ENCODE measurements around the gene FOXB1.
A peak's percentile ranks its signal among the peaks of the same experiment; 100 is the strongest.

FOXB1 gene

DNA sequence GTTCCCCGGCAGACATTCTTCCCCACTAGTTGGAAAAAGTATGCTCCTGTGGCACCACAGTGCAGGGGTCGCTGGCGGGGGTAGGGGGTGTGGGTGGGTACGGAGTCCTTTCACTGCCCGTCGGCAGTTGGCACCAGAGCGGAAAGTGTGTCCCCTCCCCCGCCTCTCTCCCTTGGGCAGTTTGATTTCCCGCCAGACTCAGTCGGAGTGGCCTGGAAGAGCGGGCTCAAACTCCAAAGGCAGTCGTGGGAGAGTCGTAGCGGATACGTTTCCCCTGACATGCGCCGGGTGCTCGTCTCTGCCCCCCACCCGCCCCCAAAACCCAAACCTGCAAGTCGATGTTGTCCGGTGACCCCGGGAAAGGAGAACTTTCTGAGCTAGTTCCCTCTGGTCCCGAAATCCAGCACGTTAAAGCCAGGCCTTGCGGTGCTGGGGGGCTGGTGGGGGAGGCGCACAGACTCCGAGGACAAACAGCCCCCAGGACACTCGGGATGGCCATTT lies 4.4 kb upstream of the FOXB1 start:
- DNase-seq, result no peak

- DNase-seq, result no peak
These were observed 3.8 kb upstream of the FOXB1 start for GRCh38 chr15:60000113-60000823.

DNA sequence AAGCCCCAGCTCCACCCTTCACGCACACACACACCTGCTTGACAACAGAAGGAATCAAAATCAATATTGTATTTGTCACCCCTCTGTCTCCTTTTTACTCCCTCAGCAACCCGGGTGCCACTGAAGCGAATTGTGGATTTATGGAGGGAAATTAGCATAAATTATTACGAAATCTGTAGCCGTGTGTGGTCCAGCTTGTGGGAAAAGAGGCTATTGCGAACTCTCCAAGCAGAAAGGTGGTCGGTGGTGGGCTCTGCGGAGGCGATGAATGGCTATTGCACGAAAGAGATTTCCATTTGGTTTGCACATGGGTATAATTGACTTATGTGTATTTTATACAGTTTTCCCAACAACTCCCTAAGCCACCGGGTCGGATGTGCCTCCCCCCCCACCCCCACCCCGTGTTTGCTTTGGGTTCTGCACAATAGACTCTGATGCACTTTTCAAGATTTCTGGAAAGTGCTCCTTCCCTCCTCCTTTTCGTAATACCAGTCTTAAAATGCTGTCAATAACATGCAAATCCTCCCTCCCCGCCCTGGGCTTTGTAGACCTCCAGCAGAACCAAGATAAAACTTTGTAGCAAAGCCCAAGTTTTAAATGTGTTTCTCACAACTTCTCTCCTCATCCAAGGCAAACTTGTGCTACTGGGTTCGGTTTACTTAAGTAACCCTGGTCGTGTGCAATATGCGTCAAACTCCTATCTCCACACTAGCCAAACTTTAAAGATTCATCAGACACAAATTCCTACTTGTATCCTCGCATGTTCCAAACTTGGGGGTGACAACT lies 3.1 kb upstream of the FOXB1 start:
- DNase-seq, result no peak

GRCh38 chr15:60001610-60002527 lies 2.2 kb upstream of the FOXB1 start:
- no peak for DNase-seq

GRCh38 chr15:60002528-60003218 lies 1.4 kb upstream of the FOXB1 start:
- no peak for DNase-seq

DNA sequence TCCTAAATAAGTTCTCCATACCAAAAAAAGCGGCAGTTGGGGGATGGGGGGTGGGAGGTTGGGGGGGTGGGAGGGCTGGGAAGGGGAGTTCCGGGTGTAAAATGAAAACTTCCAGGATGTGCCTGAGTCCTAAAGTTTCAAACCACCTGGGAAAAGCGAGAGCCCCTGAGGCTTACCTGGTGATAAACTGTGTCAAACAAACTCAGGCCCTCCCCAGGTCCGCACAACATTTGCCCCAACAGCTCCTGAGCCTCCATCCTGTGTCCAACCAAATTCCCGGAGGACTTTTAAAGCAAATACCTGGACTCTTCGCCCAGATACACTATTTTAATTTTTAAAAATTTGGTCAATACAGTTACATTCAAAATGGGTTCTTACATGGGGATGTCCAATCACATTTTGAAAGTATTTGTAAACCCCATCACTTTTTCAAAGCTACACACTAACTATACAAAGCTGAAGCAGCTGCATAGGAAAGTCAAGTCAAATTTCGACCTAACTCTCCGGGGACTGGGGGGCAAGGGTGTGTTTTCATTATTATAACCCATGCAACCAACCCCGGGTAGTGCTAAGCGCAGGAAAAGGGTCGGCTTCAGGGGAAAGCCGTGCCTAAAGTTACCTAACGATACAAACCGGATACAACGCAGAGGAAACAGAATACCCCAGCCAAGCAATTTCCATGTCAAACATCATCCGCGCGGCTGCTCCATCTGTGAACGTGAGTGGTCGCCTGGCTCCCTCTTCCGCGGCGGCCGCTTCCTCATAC lies 685 bp upstream of the FOXB1 start:
- no peak for DNase-seq

- DNase-seq, result no peak
These were observed 788 bp downstream of the FOXB1 start for GRCh38 chr15:60004846-60005351.

GRCh38 chr15:60005352-60006202 lies 1.5 kb downstream of the FOXB1 start:
- no peak for DNase-seq

DNA sequence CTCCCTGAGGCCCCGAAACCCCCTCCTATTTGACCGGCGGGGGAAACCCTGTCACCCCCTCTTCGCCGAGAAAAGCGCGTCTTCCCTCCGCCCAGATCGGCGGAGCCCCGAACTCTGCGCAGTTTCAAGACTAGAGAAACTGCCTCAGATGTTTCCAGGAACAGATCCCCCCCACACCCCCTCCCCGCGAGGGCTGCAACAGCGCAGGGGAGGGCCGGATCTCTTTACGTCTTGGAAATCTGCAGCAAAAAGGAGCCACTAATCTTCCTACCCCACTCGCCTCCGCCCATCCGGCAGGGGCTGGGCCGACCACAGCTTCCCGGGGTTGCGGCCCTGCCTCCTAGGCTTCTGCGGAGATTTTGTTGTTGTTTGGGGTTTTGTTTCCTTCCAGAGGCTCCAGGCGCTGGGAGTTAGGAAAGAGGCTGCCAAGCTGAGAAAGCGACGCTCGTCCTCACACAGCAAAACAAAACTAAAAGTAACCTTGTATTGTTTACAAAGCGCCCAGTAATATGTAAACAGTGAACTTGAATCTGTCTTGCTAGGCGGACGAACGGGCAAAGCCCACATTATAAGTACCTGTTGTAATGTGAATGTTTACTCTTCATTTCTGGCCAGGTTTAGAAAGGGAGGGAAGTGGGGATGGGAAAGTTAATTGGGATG lies 2.2 kb downstream of the FOXB1 start:
- peak; percentile 62 for DNase-seq

GRCh38 chr15:60006873-60007272 lies 2.8 kb downstream of the FOXB1 start:
- no peak for DNase-seq

DNA sequence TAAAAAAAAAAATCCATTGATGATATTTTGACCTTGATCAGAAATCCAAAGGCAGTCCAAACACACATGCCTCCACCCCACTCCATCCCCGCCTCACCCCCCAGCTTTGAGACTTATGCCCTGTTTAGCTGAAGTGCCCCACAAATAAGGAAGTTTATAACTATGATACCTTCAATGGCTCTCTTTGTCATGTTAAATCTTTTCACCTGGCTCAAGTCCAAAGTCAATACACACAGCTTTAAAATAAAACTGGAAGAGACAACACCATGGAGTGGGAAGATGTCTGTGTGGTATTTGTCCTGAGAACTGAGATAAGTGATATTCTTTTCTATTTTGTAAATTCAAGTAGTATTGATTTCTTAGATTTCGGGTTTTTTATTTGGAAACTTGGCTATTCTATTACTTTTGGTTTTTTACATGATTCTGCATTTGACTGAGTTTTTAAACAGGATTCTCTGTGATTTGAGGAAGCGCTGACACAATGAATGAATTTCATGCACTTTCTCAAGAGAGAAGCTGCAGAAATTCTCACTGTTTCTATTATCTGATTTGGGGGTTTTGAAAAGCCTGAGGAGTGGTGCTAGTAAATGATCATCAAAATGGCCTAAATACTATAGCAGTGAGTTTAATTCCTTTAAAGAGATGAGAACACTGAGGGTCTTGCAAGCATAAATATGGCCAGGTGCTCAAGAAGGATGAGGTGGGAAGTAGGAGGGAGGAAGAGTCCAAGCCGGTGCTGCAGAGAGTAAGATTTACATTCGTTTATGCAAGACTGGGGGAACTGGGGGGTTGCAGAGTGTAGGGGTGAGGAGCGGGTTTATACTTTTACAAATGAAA lies 5.2 kb downstream of the FOXB1 start:
- no peak for DNase-seq

- DNase-seq, result no peak
These were observed 6.0 kb downstream of the FOXB1 start for GRCh38 chr15:60009980-60010732.

GRCh38 chr15:60010858-60011257 lies 6.7 kb downstream of the FOXB1 start:
- DNase-seq, result no peak

DNA sequence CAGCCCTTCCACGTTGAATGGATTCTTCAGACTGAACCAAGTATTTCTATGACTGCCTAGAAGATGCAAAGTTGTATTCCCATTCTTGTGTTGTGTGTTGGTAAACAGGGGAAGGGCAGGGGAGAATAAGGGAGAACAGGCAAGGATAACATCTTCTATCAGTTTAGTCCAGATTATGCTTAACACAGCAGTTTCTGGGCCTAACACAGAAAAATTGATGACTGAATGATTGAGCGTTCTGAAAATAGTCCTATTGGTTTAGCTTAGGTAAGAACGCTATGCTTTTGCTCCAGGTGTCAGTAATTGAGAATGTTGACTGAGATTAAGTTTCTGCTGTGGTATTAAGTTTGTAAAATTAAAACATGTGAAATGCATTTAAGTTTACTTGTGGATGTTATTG lies 8.6 kb downstream of the FOXB1 start:
- no peak for DNase-seq

- DNase-seq, result no peak
These were observed 13.7 kb downstream of the FOXB1 start for GRCh38 chr15:60017538-60018520.

DNA sequence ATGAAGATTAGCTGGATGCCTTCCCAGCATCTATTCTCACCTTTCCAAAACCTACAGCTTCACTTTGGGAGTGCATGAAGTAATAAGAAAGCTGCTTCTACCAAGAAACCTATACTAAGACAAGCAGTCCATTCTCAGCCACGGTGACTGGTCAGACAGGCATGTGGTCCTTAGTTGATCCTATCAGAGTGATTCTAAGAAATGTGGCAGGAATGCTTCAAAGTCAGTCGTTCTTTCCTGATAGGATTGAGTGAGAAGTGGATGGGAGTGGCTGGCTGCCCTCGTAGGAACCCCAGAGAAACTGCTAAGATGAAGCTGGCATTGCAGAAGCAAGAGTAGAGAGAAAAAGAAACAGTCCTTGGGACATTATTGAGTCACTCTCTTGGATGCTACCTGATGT lies 16.6 kb downstream of the FOXB1 start:
- no peak for DNase-seq

All from CD4-positive, alpha-beta T cell treated with Interleukin-12 subunit alpha and Interleukin-12 subunit beta, for 1 hour (primary cell).